Measurements from ENCODE around the gene PET117.

- TF ChIP-seq ZNF274 (IDR thresholded peaks at IDR 0.05; ENCODE audit: low read depth, low read length) (no peak), YY1 (IDR thresholded peaks at IDR 0.05; ENCODE audit: insufficient read depth, insufficient read length) (no peak)
Observed at GRCh38 chr20:18174906-18175683, 37.4 kb downstream of the PET117 start.
